IPS-NIHi7 (cell line): Measurements from ENCODE around the gene ZBTB9.

ENCODE experiments used
- DNase-seq: peaks from one replicate; pipeline ENCODE4 v3.0.0; 2012; ENCODE audit warnings: mixed read lengths; ENCODE audit errors: extremely low spot score

Gene ZBTB9

DNA sequence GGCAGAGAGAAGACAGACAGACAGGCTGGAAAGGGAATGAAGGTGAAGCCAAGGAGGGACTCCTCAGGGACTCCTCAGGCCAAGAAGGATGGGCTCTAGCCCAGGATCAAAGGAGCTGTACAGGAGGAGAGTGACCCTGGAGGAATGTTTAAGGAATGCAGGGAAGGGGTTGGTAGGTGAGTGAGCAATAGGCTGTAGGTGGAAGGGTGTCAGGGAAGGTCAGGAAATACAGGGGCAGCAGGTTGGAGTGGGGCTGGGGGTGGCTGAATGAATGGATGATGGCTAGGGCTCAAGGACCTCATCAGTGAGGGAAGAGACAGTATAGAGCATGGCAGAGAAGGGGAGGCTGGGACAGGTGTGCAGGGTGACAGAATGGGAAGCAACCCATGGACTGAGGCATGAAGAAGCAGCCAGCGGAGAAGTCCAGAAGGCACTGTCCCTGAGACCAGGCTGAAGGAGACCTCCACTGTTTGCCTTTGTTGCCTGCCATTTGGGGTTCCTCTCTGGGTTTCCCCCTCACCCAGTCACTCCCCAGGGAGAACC lies 21.3 kb upstream of the ZBTB9 start:
- DNase-seq, result no peak

DNA sequence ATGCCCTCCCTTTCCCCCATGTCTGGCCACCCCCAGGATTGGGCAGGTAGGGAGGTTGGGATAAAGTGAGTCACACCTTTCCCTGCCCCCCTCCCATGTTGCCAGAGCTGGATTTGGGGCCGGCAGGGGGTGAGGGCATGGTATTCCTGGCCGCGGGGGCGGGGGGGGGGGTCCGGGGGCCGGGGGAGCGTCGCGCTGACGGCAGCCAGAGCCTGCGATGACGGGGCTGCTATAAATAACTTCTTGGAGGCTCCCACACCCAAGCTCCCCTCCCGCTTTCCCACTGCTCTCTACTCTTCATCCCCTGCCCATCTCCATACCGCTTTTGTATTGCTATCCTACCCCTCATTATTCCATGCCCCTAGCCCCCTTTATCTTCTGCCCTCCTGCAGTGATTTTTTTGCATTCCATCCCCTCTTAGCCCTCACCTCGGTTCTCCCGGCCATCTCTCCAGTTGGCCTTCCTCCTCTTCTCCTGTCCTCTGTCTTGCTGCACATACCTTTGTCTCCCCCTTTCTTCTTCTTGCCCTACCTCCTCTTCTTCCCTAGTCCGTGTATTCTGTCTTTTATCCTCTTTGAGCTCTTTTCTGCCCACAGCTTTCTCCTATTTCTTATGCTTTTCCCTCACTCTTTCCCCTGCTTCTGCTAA lies 20.7 kb upstream of the ZBTB9 start:
- DNase-seq, result peak; percentile 72

DNA sequence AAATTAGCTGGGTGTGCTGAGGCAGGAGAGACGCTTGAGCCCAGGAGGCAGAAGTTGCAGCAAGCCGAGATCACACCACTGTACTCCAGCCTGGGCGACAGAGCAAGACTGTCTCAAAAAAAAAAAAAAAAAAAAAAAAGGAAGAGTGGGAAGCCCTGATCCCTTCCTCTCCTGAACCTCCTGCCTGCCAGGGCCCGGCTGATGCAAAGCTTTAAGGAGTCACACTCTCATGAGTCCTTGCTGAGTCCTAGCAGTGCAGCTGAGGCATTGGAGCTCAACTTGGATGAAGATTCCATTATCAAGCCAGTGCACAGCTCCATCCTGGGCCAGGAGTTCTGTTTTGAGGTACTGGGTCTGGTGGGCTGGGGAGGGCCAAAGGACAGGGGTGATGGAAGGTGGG lies 19.4 kb upstream of the ZBTB9 start:
- no peak for DNase-seq

DNA sequence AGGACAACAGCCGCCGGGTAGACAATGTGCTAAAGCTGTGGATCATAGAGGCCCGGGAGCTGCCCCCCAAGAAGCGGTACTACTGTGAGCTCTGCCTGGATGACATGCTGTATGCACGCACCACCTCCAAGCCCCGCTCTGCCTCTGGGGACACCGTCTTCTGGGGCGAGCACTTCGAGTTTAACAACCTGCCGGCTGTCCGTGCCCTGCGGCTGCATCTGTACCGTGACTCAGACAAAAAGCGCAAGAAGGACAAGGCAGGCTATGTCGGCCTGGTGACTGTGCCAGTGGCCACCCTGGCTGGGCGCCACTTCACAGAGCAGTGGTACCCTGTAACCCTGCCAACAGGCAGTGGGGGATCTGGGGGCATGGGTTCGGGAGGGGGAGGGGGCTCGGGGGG lies 16.7 kb upstream of the ZBTB9 start:
- DNase-seq, result no peak

DNA sequence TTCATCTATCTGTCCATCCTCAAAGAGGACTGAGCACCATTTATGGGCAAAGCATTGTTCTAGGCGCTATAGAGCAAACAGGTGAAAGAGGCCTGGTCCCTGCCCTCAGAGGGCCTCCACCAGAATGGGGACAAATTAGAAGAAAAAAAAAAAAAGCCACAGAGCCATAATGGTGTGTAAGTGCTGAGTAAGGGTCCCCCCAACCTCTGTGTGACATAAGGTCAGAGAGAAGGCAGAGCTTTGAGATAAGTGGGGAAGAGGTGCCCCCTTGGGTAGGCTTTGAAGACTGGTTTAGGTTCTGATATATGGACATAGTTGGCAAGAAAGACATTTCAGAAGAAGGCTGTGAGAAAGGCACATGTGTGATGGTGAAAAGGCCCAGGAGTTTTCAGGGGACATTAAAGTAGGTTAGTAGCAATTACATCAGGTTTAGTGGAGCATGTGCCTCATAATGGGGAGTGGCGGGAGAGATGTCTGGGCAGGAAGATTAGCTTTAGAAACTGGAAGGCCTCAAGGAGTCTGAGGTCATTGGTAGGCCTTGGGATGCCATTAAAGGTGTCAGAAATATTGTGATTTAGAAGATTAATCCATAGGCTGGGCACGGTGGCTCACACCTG lies 15.3 kb upstream of the ZBTB9 start:
- DNase-seq, result no peak

DNA sequence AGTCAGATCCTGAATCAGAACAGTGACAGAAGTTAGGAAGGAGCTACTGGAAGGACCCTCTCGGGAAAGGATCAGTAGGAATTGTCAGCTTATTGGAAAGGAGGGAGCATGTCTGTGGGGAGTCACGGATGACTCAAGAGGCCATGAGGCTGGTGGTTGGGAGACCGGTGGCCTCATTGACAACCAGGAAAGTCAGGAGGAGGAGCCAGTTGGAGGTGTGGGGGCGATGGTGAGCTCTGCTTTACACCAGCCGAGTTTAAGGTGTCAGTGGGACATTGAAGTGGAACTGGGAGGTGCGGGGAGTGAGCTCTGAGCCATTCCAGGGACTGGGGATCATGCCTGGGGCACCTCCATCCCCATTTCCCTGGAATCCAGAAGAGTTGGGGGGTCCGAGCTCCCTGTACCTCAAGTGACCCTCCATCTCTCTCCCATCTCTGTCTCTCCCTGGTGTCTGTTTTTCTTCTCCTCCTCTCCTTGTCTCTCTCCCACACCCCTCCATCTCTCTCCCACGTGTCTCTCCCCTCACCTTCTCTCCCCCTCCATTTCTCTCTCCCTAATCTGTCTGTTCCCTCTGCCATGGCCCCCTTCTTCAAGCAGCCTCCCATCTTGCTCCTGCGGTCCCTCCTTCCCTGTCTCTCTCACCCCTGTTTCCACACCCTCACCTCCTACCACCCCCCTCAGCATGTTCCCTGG lies 14.3 kb upstream of the ZBTB9 start:
- DNase-seq, result no peak

DNA sequence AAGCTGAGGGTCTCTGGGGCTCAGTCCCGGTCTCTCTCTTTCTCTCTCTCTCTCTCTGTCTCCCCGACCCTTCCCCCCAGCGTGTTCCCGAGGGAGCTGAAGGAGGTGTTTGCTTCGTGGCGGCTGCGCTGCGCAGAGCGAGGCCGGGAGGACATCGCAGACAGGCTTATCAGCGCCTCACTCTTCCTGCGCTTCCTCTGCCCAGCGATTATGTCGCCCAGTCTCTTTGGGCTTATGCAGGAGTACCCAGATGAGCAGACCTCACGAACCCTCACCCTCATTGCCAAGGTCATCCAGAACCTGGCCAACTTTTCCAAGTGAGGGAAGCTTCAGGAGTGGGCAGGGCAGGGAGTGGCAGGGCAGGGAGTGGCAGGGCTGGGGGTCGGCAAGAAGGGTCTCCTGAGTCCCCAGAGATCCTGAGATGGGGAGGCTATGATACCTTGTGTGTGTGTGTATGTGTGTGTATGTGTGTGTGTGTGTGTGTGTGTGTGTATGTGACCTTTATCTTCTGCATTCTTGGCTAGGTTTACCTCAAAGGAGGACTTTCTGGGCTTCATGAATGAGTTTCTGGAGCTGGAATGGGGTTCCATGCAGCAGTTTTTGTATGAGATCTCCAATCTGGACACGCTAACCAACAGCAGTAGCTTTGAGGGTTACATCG lies 13.6 kb upstream of the ZBTB9 start:
- no peak for DNase-seq

DNA sequence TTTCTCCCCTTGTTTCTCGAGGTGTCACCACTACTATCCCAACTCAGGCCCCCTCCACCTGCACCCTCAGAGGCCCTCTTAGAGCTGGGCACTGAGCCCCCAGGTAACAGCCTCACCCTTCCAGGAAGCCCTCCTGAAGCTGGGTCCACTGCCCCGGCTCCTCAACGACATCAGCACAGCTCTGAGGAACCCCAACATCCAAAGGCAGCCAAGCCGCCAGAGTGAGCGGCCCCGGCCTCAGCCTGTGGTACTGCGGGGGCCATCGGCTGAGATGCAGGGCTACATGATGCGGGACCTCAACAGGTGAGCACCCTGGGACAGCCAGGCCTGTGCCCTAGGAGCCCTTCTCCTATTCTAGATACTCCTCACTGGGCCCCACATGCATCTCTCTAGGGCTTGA lies 12.9 kb upstream of the ZBTB9 start:
- no peak for DNase-seq

DNA sequence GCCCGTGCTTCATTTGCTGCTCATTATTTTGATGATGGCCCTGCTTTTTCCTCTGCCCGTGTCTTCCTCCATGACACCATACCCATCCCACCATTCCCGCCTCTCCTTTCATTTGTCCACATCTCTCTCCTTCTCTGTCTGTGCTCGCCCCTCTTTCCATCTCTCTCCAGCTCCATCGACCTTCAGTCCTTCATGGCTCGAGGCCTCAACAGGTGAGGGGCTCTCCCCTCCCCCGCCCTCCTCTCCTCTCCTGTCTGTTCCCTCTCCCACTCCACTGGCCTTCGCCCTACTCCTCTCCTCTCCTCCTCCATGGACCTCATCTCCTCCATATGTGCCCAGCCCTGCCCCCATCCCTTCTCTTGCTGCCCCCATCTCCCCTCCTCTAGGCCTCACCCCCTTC lies 12.1 kb upstream of the ZBTB9 start:
- DNase-seq, result no peak

DNA sequence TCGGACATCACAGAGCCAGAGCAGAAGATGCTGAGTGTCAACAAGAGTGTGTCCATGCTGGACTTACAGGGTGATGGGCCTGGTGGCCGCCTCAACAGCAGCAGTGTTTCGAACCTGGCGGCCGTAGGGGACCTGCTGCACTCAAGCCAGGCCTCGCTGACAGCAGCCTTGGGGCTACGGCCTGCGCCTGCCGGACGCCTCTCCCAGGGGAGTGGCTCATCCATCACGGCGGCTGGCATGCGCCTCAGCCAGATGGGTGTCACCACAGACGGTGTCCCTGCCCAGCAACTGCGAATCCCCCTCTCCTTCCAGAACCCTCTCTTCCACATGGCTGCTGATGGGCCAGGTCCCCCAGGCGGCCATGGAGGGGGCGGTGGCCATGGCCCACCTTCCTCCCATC lies 11.4 kb upstream of the ZBTB9 start:
- no peak for DNase-seq

DNA sequence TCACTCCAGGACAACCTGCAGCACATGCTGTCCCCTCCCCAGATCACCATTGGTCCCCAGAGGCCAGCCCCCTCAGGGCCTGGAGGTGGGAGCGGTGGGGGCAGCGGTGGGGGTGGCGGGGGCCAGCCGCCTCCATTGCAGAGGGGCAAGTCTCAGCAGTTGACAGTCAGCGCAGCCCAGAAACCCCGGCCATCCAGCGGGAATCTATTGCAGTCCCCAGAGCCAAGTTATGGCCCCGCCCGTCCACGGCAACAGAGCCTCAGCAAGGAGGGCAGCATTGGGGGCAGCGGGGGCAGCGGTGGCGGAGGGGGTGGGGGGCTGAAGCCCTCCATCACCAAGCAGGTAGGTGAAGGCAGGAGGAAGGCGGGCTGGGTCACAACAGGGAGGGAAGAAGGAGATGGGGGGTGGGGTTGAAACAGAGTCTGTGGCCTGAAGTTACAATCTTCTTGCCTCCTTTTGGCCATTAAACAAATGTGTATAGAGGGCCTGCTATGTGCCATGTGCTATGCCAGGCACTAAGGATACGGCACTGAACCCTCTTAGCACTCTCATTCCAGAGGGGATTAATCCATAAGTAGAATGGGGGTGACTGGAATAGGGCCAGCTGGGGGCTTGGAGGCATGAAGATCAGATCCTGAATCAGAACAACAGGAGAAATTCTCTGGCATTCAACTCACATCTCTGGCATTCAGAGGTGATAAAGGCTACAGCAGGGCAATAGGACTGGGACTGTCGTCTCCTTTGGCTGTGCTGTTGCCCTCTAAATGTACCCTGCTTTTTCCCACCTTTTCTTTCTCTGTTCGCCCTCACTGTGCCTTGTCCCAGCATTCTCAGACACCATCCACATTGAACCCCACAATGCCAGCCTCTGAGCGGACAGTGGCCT lies 10.5 kb upstream of the ZBTB9 start:
- DNase-seq, result no peak

DNA sequence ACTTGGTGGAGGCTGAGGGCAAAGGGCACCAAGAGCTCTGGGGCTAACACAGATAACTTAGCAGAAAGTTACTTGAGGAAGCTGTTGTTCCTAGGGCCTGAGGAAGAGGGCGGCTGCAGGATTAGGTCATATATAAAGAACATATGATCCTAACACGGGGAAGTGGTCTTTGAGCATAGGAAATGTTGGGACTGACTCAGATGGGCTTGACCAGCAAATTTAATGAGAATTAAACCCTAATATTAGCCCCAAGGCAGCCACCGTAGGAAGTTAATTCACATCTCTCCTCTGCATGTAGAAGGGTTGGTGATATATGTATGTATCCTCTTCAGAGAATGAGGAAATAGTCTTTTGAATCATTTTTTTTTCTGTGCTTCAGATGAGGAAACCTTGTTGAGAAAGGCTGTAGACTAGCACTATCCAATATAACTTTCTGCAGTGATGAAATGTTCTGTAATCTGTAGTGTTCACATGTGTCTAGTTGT lies 9.2 kb upstream of the ZBTB9 start:
- DNase-seq, result no peak

DNA sequence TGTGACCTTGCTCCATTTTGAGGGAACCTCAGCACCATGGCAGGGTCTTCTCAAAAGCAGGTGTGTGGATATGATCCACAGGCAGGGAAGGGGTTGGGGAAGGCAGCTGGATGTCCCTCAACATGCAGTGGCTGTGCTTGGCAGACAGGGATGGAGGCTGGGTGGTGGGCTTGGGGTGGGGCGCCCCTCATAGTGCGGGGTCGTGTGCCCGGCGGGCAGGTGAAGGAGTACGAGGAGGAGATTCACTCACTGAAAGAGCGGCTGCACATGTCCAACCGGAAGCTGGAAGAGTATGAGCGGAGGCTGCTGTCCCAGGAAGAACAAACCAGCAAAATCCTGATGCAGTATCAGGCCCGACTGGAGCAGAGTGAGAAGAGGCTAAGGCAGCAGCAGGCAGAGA lies 8.0 kb upstream of the ZBTB9 start:
- DNase-seq, result no peak

DNA sequence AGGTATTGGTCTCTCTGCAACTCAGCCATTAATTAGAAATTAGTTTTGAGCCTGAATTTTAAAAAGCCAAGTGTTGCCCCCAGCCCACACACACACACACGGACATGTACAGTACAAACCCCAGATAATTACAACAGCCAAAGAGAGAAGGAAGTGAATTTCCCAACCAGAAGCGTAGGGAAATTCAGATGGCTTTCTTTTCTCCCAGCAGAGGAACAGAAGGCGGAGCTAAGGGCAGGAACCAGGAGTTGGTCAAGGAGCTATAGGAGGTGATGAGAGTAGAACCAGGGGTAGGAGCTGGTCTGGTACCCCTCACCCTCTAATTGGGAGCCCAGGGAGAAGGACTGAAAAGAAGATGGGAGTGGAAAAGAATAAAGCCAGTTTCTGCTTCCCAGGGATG lies 3.9 kb upstream of the ZBTB9 start:
- DNase-seq, result no peak

DNA sequence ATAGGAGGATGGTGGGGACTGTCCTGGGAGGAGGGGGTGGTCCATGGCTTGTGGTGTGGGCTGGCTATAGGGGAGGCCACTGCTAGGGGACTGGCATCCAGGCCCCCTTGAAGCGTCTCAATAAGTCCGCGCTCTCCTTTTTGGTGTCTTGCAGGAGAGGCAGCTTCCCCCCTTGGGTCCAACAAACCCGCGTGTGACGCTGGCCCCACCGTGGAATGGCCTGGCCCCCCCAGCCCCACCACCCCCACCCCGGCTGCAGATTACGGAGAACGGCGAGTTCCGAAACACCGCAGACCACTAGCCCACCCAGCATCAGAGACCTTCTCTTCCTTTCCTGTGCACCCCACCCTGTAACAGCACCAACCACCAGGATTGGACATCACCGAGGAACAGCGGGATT lies 2.8 kb upstream of the ZBTB9 start:
- DNase-seq, result no peak

DNA sequence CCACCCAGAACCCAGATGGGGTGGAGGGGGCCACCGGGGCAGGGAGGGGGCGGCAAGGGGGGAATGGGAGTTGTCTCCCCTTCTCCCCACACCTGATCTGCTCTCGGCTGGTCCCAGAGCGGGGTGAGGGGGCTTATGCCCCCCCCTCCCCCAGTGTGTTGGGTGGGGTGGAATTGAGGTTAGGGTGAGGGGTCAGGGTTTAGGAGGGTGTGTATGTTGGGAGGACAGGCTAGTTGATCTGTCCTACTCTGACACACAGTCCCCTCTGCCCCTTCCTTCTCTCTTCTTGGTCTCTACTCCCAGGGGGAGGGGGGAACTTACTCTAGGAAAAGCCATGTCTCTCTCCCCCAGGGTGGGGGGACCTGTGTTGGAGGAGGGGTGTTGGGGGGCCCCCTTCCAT lies 1.9 kb upstream of the ZBTB9 start:
- no peak for DNase-seq

DNA sequence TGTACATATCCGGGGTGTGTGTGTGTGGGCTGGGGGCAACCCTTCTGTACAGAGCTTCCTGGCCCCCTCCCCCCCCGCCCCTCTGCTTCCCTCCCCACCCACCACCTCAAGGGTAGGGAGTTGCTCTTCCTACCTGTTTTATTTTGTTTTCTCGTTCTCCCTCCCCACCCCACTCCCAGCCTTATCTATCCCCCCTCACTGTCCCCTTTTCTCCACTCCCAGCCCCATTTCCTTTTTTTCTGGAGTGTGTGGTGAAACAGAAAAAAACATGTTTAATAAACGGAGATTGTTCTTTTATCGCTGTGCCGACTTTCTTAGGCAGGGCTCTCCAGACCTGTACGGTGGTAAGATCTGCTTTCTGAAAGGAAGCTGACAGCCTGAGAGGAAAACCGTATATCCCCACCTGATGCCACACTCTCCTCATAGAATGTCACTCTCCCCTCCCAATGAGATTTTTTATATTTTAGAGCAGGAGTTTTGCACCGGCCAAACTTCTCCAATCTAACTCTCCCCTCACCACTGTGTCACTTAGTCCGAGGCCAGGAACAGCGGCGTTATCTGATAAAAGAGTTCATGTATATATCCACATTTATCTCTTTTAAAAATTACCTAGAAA lies 875 bp upstream of the ZBTB9 start:
- DNase-seq, result no peak

DNA sequence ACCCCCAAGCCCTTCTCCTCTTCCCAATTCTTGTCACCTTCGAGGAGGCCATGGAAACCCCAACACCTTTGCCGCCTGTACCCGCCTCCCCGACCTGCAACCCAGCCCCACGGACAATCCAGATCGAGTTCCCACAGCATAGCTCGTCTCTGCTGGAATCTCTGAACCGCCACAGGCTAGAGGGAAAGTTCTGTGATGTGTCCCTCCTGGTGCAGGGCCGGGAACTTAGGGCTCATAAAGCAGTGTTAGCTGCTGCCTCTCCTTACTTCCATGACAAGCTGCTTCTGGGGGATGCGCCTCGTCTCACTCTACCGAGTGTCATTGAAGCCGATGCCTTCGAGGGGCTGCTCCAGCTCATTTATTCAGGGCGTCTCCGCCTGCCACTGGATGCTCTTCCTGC lies 675 bp downstream of the ZBTB9 start:
- DNase-seq, result no peak

DNA sequence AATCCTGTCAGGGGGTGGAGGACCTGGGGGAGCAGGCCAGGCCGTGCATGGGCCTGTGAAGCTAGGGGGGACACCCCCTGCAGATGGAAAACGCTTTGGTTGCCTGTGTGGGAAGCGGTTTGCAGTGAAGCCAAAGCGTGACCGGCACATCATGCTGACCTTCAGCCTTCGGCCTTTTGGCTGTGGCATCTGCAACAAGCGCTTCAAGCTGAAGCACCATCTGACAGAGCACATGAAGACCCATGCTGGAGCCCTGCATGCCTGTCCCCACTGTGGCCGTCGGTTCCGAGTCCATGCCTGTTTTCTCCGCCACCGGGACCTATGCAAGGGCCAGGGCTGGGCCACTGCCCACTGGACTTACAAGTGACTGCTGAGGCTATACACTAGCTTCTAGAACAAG lies 1.8 kb downstream of the ZBTB9 start:
- no peak for DNase-seq

DNA sequence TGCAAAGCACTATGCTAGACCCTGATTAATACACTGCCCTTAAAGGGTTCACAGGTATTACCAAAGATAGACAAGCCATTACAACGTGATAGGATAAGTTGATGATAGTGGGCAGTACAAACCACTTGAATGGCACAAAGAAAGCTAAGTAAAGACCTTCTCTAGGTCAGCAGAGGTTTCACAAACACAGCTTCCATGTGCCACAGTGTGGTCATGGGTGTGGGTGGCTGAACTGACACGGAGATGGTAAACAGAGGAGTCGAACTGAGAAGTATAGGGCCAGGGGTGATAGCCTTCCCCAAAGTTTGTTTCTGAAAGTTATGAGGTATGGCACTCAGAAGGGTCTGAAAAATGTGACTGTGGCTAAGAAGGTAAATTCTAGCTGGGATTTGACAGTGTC lies 4.3 kb downstream of the ZBTB9 start:
- no peak for DNase-seq

DNA sequence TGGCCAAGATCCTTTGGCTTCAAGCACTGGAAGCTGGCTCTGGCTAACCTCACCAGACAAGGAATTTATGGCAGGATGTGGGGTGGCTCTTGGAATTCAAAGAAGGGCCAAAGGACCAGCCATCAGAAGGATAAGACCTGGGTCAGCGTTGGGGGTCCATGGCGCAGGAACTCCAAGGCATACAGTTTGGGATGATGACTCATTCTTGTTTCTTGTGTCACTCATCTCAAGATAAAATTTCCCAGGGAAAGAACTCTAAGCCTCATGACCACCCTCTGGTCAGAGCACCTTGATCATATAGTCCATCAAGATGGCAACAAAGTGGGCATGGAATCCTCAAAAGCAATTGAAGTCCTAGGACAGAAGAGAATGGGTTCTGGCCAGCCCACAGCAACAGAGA lies 4.8 kb downstream of the ZBTB9 start:
- DNase-seq, result no peak
